HCEC 1CT (cell line): ENCODE data around the gene AGAP1.

ENCODE experiments used
- DNase-seq: peaks from one replicate; pipeline ENCODE4 v3.0.0-alpha.2; 2017

AGAP1 gene

DNA sequence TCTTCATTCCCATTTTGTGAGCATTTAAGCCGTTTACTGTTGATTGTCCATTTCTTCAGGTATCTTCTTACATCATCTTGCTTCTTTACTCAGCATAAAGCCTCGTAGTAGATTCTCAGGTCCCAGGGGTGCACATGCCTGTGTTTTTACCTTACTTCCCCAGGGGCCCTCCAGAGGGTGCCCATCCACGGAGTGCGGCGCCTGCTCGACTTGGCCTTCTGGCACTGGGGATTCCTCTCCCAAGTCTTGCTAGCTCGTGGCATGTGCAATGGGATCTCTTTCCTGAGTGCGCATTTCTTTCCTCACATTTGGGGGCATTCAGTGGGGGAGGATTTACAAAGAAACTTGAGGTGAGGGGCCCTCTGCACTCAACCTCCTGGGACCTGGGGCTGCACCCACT lies 148.1 kb downstream of the AGAP1 start:
- DNase-seq: no peak

- peak; percentile 69 for DNase-seq
Measured at GRCh38 chr2:235642446-235643098, 148.7 kb downstream of the AGAP1 start.

- no peak for DNase-seq
Measured at GRCh38 chr2:235643680-235644511, 150.1 kb downstream of the AGAP1 start.

GRCh38 chr2:235647264-235647663 lies 153.4 kb downstream of the AGAP1 start:
- DNase-seq: no peak

GRCh38 chr2:235647877-235648276 lies 154.0 kb downstream of the AGAP1 start:
- DNase-seq: no peak

DNA sequence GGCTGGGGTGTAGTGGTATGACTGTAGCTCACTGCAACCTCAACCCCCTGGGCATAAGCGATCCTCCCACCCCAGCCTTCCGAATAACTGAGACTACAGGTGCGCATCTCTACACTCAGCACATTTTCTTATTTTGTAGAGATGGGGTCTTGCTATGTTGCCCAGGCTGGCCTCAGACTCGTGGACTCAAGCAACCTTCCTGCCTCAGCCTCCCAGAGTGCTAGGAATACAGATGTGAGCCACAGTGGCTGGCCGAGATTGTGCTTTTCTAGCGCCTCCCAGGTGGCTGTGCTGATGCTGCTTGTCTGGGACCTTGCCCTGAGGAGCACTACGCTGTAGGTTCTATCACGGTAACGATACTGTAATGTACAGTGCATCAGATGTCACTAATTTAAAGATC lies 155.6 kb downstream of the AGAP1 start:
- DNase-seq: no peak

DNA sequence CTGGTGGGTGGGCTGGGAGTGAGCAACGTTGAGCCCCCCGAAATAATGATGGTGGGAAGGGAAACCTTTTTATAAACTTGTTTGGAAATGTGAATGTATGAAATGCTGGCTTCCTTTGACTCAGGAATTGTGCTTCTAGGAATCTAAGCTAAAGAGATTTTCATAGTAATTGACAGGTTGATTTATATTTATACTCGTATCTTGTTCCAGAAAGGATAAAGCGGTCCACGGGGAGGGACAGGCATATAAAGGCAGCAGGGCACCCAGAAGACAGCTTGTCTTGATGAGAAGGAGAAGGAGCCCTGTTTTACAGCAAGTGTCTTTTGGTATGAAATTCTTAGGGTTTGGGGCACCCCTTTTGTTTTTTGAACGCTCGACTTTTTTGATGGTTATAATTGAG lies 157.8 kb downstream of the AGAP1 start:
- no peak for DNase-seq

GRCh38 chr2:235654103-235654813 lies 160.4 kb downstream of the AGAP1 start:
- peak; percentile 43 for DNase-seq

DNA sequence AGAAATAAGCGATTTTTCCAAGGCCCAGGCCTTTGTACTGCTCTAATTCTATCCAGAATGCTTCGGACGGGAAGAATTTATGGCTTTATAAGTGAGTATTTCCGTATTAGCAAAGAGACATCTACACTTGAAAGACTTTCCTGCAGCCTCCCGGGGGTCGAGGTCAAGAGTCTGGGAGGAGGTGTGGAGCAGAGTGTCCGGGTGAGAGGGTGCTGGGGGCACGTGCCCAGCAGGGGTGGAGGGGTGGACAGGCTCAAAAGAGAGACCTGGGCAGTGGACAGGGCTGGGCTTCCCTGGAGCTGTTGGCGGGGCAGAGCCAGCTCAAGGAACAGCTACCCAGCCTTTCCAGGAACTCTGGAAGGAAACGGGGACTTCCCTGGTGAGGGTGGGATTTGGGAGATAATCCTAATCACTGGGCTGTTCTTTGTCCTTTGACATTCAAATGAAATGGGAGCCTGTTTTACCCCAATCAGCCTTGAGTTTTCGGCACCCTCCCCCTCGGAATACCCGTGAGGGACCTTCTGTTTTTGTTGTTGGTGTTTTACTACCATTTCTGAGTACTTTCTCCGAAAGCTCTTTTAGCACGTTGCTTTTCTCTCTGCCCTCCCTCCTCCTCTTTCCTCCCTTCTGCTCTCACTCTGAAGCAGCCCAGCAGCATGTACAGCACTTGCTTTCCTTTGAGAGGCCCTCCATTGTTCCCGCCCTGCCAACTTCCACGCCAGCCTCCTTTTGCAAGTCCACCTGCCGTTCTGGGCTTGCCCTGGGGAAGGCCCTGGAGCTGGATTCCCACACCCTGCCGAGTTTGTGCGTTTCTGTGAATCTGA lies 164.7 kb downstream of the AGAP1 start:
- no peak for DNase-seq

DNA sequence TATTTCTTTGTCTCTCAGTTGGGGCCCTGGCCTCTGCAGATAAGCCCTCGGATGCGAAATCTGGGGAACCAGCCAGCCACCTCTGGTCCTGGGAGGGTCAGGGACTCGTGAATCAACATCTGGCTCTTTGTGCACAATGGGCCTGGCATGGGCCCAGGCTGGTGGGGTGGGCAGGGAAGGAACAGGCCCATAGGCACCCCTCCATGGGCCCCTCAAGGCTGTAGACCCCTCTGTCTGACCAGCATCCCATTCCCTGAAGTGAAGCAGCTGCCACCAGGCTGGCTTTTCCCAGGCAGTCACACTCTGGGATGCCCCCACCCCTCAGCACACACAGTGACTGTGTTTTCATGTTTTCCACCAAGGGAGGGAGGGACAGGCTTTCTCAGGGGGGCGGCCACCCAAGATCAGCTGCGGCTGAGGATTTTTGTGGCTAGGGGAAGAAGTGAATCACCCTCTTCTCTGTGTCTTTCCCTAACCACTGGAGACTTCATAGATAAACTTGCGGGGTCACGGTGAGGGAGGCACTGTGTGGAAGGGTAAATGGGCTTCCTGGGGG lies 166.0 kb downstream of the AGAP1 start:
- DNase-seq: peak; percentile 84

DNA sequence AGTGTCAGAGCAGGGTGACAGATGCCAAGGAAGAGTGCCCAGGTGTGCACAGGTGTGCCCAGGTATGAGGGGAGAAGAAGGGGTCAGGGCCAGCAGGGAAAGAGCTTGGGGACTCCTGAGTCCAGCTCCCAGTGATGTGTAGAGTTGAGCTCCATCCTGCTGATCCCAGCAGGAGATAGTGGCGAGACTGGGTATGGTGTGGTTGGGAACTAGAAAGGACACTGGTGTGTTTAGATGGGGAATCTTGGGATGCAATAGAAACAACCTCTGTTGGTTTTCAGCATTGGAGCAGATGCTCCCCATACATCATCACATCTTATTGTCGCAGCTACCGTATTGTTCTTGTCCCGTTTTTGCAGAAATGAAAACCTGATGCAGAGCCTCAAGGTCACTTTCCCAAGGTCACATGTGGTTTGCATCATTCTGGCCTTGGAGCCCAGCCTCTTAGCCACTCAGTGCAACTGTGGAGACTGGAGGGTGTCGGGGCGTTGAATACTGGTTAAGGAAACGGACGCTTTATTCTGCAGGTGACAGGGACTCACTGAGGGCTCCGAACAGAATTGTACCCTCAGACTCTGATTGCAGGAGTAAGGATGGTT lies 166.7 kb downstream of the AGAP1 start:
- no peak for DNase-seq

- no peak for DNase-seq
Measured at GRCh38 chr2:235661167-235661937, 167.5 kb downstream of the AGAP1 start.

DNA sequence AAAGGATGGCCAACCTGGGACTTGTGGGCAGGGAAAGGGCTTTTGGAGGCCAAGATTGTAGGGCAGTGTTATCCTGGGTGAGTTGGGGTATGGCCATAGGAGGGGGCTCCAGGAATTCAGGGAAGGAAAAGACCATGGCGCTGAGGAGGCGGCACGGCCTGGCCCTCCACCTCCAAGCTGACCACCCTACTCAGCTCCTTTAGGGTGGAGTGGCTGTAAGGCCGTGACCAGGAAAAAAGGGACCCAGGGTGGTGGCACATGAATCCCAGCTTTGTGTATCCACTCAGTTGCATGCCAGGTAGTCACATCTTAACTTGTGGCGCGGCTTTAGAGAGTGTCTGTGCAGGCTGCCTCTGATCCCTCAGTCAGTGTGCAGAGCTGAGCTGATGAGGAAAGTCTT lies 168.1 kb downstream of the AGAP1 start:
- no peak for DNase-seq

- DNase-seq: no peak
Measured at GRCh38 chr2:235663875-235664274, 170.0 kb downstream of the AGAP1 start.

DNA sequence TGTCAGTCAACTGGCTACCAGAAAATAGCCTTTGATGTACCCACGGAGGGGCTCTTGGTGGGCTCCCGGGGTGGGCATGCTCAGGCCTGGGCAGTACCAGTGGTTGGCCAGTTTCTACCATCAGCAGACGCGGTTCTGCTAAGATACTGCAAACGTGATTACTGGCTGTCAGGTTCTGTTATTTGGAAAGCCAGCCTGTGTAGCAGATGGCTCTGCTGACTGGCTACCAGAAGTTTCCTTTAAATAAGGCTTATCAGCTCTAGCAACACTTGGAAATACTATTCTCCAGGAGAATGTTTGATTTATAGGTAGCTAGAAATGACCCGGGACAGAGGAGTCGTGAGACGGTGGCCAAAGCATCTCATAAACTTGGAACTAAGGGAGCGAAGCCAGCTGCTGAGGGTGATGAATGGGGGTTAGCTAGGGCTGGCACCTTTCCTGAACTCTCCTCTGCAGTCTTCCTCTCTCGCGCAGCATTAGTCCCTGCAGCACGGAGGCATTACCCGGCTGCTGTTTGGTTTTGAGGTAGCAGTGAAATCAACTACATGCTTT lies 171.9 kb downstream of the AGAP1 start:
- DNase-seq: no peak

DNA sequence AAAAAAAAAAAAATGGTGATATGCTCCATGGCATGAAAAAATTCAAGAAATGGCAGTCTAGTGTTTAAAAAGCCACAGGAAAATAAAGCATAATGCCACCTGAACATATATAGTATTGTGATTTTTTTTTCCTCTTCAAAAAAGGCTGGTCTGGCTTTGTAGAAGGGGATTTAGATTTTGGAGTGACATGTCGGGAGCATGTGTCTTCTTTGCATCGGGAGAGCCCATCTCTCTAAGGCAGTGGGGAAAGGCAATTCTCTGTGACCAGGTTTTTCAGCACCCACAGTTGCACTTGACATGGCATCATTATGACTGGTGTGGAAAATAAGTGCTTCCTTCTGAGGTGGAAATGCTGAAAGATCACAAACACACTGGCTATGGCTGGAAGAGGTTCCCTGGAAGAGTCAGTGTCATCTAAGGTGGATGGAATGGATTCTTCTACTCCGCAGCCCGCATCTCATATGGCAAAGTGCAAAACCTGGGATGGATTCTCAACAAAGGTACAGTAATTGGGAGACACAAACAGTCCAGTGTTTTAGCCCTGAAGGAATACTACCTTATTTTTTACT lies 172.5 kb downstream of the AGAP1 start:
- DNase-seq: peak; percentile 67

- no peak for DNase-seq
Measured at GRCh38 chr2:235668782-235669181, 174.9 kb downstream of the AGAP1 start.

- peak; percentile 75 for DNase-seq
Measured at GRCh38 chr2:235669269-235669831, 175.5 kb downstream of the AGAP1 start.

DNA sequence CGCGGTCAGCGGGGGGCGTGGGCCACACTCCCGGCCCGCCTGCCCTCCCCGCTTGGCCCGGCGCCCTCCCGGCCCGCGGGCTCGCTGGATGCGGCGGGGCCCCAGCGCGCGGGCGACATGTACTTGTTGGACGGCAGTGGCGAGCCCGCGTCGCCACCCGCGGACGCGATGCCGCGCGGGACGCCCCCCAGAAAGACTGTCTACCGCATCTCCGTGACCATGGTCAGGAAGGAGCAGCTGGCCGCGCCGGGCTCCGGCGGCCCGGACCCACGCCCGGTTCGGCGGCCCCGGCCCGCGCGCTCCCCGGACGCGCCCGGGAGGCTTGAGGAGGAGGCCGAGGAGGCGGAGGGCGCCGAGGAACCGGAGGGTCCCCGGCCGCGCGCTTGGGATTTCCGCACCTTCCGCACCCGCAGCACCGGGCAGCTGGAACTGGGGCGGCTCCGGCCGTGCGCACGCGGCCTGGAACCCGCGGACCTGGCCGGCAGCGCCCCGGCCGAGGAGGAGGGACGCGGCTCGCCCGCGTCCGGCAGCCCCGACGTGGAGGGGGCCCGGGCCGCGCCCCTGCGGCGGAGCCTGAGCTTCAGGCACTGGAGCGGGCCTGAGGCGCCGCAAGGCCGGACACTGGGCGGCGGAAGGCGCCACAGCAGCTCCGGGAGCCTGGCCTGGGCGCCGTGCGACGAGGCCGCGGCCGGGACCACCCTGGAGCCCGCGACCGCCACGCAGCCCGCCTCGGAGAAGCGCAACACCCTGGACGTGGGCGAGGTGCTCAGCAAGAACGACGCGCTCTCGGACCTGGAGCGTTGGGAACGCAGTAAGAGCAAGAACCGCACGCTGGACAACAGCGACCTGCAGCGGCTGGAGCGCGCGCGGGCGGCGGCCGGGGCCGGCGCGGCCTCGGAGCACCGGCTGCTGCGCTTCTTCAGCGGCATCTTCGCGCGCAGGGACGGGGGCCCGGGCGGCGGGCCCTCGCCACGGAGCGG lies 176.4 kb downstream of the AGAP1 start:
- peak; percentile 70 for DNase-seq
